ENCODE results near the gene ACTBL2.

The ACTBL2 gene

GRCh38 chr5:57445006-57445704, 37.5 kb downstream of the ACTBL2 start:
- TF ChIP-seq GABPA (IDR thresholded peaks at IDR 0.05; ENCODE audit: low read depth) (no peak), REST (IDR thresholded peaks at IDR 0.05; ENCODE audit: insufficient replicate concordance, low read depth) (no peak), POLR2AphosphoS5 (IDR thresholded peaks at IDR 0.05; ENCODE audit: low read depth) (no peak), CTCF (IDR thresholded peaks at IDR 0.05; ENCODE audit: insufficient read depth, low read length) (no peak), SPI1 (IDR thresholded peaks at IDR 0.05; ENCODE audit: borderline replicate concordance, low read depth) (no peak)
- no peak for DNase-seq (ENCODE audit: low read depth in 1 of 2, low spot score in 1 of 2)
- Histone ChIP-seq H3K27ac (replicated peaks) (no peak overlapping the region), H3K4me3 (replicated peaks; ENCODE audit: insufficient read depth, low read length) (no peak overlapping the region), H3K27me3 (ENCODE audit: insufficient read depth, poor library complexity, severe bottlenecking) (no peaks in the 10 kb centered on the region)

- H3K27me3 ChIP-seq (ENCODE audit: insufficient read depth, poor library complexity, severe bottlenecking) = no peaks in the 10 kb centered on the region
- DNase-seq (ENCODE audit: low read depth in 1 of 2, low spot score in 1 of 2) = no peak
- TF ChIP-seq SPI1 (IDR thresholded peaks at IDR 0.05; ENCODE audit: borderline replicate concordance, low read depth) (no peak), REST (IDR thresholded peaks at IDR 0.05; ENCODE audit: insufficient replicate concordance, low read depth) (no peak), GABPA (IDR thresholded peaks at IDR 0.05; ENCODE audit: low read depth) (no peak), CTCF (IDR thresholded peaks at IDR 0.05; ENCODE audit: insufficient read depth, low read length) (no peak), POLR2AphosphoS5 (IDR thresholded peaks at IDR 0.05; ENCODE audit: low read depth) (no peak)
- H3K27ac ChIP-seq (replicated peaks) = no peak overlapping the region
- no peak overlapping the region for H3K4me3 ChIP-seq (replicated peaks; ENCODE audit: insufficient read depth, low read length)
Observed at GRCh38 chr5:57442080-57442839, 40.4 kb downstream of the ACTBL2 start.

GRCh38 chr5:57441557-57441956, 41.1 kb downstream of the ACTBL2 start:
- Histone ChIP-seq H3K4me3 (replicated peaks; ENCODE audit: insufficient read depth, low read length) (no peak overlapping the region), H3K27me3 (ENCODE audit: insufficient read depth, poor library complexity, severe bottlenecking) (no peaks in the 10 kb centered on the region), H3K27ac (replicated peaks) (no peak overlapping the region)
- TF ChIP-seq GABPA (IDR thresholded peaks at IDR 0.05; ENCODE audit: low read depth) = no peak
- no peak for TF ChIP-seq POLR2AphosphoS5 (IDR thresholded peaks at IDR 0.05; ENCODE audit: low read depth)
- no peak for TF ChIP-seq CTCF (IDR thresholded peaks at IDR 0.05; ENCODE audit: insufficient read depth, low read length)
- TF ChIP-seq SPI1 (IDR thresholded peaks at IDR 0.05; ENCODE audit: borderline replicate concordance, low read depth) = no peak
- TF ChIP-seq REST (IDR thresholded peaks at IDR 0.05; ENCODE audit: insufficient replicate concordance, low read depth) = no peak
- DNase-seq (ENCODE audit: low read depth in 1 of 2, low spot score in 1 of 2) = no peak

Data from HL-60 (cell line).